HL-60 (cell line): ENCODE results near the gene CDH23.

Source experiments
- CTCF ChIP-seq: IDR thresholded peaks from one replicate; pipeline ENCODE4 v1.5.1; 2011; ENCODE audit warnings: low read length, control low read depth, inconsistent platforms; ENCODE audit not compliant: insufficient read depth
- POLR2AphosphoS5 ChIP-seq: IDR thresholded peaks from 2 replicates; pipeline ENCODE4 v1.6.1; 2012; ENCODE audit warnings: low read depth

GRCh38 chr10:71578069-71578468, 181.3 kb downstream of the CDH23 start:
- no peak for TF ChIP-seq CTCF
- TF ChIP-seq POLR2AphosphoS5 = no peak
